NCI-H1436 (cell line): Measurements from ENCODE around the gene FOXN3.
"Not testable (repeated sequence)": the region's sequence is repeated elsewhere in the genome, so short reads cannot be mapped to it uniquely, and the experiment has no call there.

Source experiments
- DNase-seq: peaks from one replicate; lab custom pipeline; 2025; lab: John Stamatoyannopoulos, UW

FOXN3 gene

DNA sequence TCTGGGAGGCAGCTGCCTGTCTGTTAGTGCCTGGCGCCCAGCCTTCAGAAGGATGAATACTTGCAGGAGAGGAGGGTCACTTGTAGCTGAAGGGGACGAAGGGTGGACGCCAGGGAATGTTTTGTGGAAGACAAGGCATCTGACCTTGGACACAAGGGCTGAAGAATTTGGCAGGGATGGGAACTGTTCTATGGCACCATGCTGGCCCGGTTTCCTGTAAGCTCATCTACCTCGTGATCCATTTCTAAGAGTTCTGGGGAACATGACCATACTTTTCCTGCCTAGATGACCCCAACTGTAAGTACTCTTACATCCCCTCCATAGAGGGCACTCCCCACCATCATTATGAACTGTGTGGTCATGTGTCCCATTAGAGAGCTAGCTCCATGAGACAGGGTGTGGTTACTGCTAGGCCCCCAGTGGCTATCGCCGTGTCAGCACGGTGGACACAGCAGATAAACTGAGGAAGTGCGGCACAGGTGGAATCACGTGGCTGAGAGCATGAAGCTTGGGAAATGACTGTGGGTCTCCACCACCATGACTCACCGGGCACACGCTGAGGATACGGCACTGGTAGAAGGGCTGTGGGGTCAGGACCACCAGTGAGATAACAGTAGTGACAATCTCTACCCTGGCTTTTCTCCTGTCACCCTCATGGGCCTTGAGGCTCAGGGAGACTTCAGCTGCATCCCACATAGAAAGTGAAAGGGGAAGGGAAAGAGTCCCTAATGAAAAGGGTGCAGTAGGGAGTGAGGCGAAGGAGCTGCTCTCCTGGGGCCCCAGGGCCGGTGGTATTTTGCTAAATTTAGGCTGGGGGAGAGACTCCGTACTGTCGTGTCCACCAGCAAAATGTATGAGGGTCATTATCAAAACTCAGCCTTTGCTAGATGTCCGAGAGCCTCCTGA, 252.6 kb downstream of the FOXN3 start:
- DNase-seq, result no peak

DNA sequence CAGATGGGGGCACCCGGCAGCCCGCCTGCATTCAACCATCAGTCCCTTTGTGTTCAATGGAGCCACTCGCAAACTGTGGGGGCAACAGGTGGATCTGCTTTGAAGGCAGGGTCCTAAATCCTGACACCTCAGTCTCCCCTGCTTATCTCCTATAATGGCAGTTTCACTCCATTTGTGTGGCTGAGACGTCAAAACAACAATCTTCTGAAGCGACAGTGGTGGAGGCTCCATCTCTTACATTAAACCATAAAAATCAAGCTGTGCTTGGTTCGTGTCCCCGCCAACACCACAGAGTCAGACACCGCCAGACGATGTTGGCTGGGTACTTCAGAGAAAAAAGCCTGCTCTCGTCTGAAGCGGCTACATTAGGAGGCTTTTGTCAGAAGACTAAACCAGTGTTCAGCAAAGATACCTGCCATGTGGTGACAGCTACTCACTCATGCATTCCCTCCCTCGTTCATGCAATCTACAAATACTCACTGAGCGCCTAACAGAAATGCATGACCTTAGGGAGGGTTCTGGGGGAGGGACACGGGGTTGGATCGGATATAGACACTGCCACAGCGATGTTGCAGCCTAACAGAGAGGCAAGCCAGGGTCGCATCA, 253.9 kb downstream of the FOXN3 start:
- DNase-seq, result no peak

DNA sequence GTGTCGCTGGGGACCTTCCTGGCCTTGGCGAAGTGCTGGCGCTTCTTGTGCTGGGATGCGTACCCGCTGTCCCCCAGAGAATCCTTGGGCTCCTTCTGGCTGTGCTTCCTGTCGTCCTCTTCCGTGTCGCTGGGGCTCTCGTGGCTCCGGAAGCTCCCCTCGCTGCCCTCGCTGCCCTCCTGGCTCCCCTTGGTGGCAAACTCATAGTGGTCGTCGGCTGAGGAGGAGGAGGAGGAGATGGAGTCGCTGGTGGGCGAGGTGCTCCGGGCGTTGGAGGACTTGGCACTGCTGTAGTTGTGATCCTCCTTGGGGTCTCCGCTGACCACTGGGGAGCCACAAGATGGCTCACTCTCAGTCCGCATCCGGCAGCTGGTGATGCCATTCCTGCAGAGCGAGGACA, 254.4 kb downstream of the FOXN3 start:
- no peak for DNase-seq

GRCh38 chr14:89160437-89160836, 256.6 kb downstream of the FOXN3 start:
- DNase-seq, result no peak

DNA sequence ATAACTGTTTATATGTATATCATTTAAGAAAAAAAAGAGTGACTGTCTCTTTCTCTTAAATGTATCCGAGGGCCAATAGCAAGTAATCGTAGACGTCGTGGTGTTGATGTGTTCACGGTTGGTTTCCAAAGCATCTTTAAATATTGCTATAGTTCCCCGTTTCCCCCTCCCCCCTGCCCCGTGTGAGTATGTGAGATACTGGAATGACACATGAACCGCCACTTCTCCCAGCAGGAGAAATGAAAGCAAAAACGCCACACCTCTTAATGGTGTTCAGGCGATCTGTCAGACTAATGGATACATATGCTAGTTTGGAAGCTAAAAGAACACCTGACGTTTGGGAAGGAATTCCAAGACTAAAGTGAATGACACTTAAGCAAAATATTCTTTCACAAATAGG, 258.3 kb downstream of the FOXN3 start:
- no peak for DNase-seq

DNA sequence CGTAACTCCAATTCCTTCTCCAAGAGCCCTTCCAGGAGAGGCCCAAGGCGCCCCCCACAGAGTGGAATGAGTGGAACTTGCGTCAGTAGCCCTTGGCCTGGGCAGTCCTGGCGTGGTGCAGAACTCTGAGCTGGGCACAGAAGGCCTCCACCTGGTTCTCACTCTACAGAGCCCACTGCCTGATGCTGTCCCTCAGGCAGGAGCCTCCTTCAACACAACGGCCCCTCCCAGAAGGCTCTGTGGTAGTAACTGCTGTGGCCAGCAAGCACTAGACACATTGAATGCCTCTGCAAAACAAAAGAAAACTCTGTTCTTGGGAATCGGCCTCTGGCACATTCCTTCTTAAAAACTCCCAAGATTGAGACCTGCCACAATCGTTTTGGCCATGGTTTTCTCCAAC, 258.9 kb downstream of the FOXN3 start:
- DNase-seq, result not testable (repeated sequence)

DNA sequence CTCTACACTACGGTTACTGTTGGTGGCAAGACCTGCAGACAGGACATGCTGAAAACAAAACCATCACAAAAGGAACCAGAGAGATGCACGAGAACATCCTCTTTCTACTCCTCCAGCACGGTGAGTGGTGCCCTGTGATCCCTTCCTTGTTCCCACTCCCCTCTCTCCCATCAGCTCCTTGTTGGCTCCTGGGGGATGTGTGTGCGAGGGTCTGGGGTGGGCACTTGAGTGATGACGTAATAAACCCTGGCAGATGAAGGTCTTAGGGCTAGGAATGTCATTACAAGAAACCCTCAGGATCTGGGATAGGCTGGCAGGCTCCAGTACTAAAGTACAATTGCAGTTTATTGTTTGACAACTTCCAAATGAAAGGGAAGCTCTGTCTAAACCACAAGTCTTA, 261.5 kb downstream of the FOXN3 start:
- no peak for DNase-seq

- not testable (repeated sequence) for DNase-seq
Observed at GRCh38 chr14:89151693-89152092, 265.3 kb downstream of the FOXN3 start.

GRCh38 chr14:89146274-89146673, 270.8 kb downstream of the FOXN3 start:
- no peak for DNase-seq

- DNase-seq, result no peak
Observed at GRCh38 chr14:89144642-89145041, 272.4 kb downstream of the FOXN3 start.

DNA sequence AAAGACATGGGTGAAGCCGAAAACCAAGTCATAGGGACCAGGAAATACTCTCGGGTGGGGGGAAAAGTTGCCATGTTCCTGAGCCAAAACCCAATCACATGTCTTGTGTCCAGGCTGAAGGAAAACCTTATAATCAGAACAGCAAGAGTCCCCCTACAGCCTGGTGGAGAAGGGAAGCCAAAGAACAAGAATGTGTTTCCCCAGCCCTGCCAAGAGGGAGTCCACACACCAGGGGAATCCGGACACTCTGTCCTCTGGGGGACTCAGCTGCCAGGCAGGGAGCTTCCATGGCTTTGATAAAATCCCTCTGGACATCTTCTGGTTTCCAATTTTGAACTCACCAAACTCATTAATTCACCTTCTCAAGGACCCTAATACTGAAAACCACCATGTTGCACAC, 273.0 kb downstream of the FOXN3 start:
- DNase-seq, result no peak

DNA sequence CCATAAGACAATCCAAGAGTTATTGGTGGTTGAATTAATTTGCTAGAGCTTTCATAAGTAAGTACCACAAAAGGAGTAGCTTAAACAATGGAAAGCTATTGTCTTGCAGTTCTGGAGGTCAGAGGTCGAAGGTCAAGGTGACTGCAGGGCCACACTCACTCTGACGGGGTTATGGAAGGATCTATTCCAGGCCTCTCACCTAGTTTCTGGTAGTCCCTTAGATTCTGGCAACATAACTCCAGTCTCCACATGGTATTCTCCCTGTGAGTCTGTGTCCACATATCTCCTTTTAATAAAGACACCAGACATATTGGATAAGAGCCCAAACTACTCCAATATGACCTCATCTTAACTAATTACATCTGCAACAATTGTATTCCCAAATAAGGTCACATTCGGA, 273.4 kb downstream of the FOXN3 start:
- no peak for DNase-seq

- DNase-seq, result no peak
Observed at GRCh38 chr14:89142366-89142765, 274.7 kb downstream of the FOXN3 start.

- no peak for DNase-seq
Observed at GRCh38 chr14:89141862-89142261, 275.2 kb downstream of the FOXN3 start.

DNA sequence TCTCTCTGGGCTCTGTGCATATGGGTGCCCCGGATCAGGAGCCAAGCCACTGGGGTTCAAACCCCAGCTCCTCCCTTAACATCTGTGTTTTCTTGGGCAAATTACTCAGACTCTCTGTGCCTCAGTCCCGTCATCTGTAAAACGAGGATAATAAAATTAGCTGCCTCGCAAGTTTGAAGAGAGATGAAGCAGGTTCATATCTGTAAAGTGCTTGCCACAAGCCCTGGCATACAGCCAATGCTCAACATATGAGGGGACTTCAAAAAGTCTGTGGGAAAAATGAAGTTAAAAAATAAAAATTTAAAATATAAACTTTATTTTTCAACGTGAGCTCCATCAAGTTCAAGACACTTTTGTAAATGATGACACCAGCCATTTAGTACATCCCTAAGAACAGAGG, 276.7 kb downstream of the FOXN3 start:
- no peak for DNase-seq

GRCh38 chr14:89139404-89140247, 277.4 kb downstream of the FOXN3 start:
- DNase-seq, result peak; percentile 48

GRCh38 chr14:89138846-89139245, 278.2 kb downstream of the FOXN3 start:
- no peak for DNase-seq

DNA sequence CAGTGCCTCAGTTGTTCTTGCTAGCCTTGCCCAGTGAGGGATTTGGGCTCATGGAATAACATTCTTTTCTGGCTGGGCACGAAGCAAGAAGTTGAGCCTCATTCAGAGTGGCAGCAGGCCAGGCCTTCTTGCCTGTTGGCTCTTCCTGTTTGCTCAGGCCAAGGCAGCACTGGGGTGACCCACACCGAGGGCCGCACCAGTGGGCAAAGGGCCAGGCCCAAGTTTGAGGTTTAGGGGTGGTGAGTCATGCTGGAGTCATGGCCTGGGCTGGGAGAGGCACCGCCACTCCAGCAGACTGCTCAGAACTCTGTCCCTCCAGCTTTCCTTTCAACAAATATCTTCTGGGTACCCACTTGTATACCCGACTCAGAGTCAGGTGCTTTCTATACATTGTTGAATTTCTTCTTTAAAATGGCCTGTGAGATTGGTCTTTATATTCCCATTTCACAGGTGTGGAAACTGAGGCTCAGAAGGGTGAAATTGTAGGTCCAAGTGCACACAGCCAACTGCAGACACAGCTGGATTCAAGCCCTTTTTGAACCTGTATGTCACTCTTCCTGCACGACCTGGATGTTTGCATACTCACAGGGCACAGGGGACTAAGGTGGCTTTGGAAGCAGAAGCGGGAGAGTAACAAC, 279.4 kb downstream of the FOXN3 start:
- DNase-seq, result no peak

DNA sequence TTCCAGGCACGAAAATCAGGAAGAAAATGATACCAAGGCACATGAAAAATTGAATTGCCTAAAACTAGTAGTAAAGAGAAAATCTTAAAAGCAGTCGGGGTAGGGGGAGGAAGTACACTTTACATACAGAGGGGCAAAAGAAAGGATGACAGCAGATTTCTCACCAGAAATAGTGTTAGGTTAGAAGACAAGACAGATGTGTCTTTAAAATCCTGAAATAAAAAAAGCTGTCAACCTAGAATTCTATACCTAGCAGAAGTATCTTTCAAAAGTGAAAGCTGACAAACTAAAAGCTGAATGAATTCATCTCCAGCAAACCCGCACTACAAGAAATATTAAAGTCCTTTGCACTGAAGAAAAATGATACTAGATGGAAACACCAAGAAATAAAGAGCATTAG, 280.4 kb downstream of the FOXN3 start:
- DNase-seq, result no peak

- DNase-seq, result no peak
Observed at GRCh38 chr14:89134640-89135039, 282.4 kb downstream of the FOXN3 start.

GRCh38 chr14:89131004-89131750, 285.9 kb downstream of the FOXN3 start:
- DNase-seq, result no peak
